OCI-LY1 (cell line): ENCODE results near the gene LAMA5.

Experiments
- H2AFZ ChIP-seq: fragments of 200-600 bp; sonication (generic), shearing (Covaris generic); 2 replicates; pipeline ENCODE4 v1.6.0; 2014; ENCODE audit warnings: antibody characterized with exemption, mild to moderate bottlenecking, low read length
- H3F3A ChIP-seq: fragments of 200-600 bp; sonication (generic), shearing (Covaris generic); 2 replicates; pipeline ENCODE4 v1.6.0; 2014; ENCODE audit warnings: mild to moderate bottlenecking, antibody characterized with exemption, low read length, moderate library complexity; ENCODE audit not compliant: insufficient read depth
- H3K27ac ChIP-seq: fragments of 200-600 bp; sonication (generic); 2 replicates; pipeline ENCODE4 v1.5.1; 2014; ENCODE audit warnings: low read length, mixed run types, mild to moderate bottlenecking, low read depth; ENCODE audit not compliant: poor library complexity, severe bottlenecking
- H3K27me3 ChIP-seq: fragments of 200-600 bp; sonication (generic); 2 replicates; pipeline ENCODE4 v1.6.0; 2014; ENCODE audit warnings: antibody characterized with exemption, mild to moderate bottlenecking, low read length, moderate library complexity; ENCODE audit not compliant: insufficient read depth
- H3K36me3 ChIP-seq: fragments of 200-600 bp; sonication (generic); 2 replicates; pipeline ENCODE4 v1.6.1; 2014; ENCODE audit warnings: mild to moderate bottlenecking, antibody characterized with exemption, low read length, moderate library complexity, mixed read lengths; ENCODE audit not compliant: insufficient read depth
- H3K4me1 ChIP-seq: fragments of 200-600 bp; sonication (generic); 2 replicates; pipeline ENCODE4 v1.5.1; 2014; ENCODE audit warnings: mild to moderate bottlenecking, low read length, moderate library complexity; ENCODE audit not compliant: insufficient read depth, severe bottlenecking
- H3K4me2 ChIP-seq: fragments of 200-600 bp; sonication (generic), shearing (Covaris generic); 2 replicates; pipeline ENCODE4 v1.6.1; 2014; ENCODE audit warnings: low read length
- H3K4me3 ChIP-seq: fragments of 200-600 bp; sonication (generic); 2 replicates; pipeline ENCODE4 v1.5.1; 2014; ENCODE audit warnings: low read length, low read depth, mild to moderate bottlenecking, mixed read lengths; ENCODE audit not compliant: poor library complexity, severe bottlenecking
- H3K79me2 ChIP-seq: fragments of 200-600 bp; shearing (Covaris generic); 2 replicates; pipeline ENCODE4 v1.6.1; 2016; ENCODE audit warnings: mixed run types, low read length, mixed read lengths; ENCODE audit not compliant: insufficient read depth
- H3K9ac ChIP-seq: fragments of 200-600 bp; sonication (generic), shearing (Covaris generic); 2 replicates; pipeline ENCODE4 v1.6.1; 2014; ENCODE audit warnings: mild to moderate bottlenecking, low read length, mixed read lengths
- H3K9me2 ChIP-seq: fragments of 200-600 bp; sonication (generic), shearing (Covaris generic); 2 replicates; pipeline ENCODE4 v1.6.1; 2014; ENCODE audit warnings: low read depth, mild to moderate bottlenecking, low read length, mixed read lengths
- H3K9me3 ChIP-seq: fragments of 200-600 bp; shearing (Covaris generic); 2 replicates; pipeline ENCODE4 v1.6.1; 2014; ENCODE audit warnings: low read length, mixed read lengths
- H4K20me1 ChIP-seq: fragments of 200-600 bp; sonication (generic), shearing (Covaris generic); 2 replicates; pipeline ENCODE4 v1.6.0; 2016; ENCODE audit warnings: mild to moderate bottlenecking, low read length; ENCODE audit not compliant: insufficient read depth
- EZH2 ChIP-seq: fragments of 200-600 bp; sonication (generic), shearing (Covaris generic); IDR thresholded peaks from 2 replicates; pipeline ENCODE4 v1.8.0; 2017; ENCODE audit warnings: borderline replicate concordance, mixed run types, mild to moderate bottlenecking, antibody characterized with exemption, low read length, moderate library complexity, mixed read lengths
- TF ChIP-seq, protein P1 (sequence below): fragments of 200-600 bp; sonication (generic), shearing (Covaris generic); IDR thresholded peaks from 2 replicates; pipeline ENCODE4 v1.5.1; 2017; ENCODE audit warnings: mild to moderate bottlenecking, antibody characterized with exemption, low read length, moderate library complexity, mixed read lengths

Gene LAMA5

GRCh38 chr20:62350098-62350628, 16.9 kb downstream of the LAMA5 start:
- Histone ChIP-seq H3K9me3 (no peaks in the 10 kb centered on the region), H3K27ac (no peak overlapping the region), H3K9ac (no peak overlapping the region), H4K20me1 (no peaks in the 10 kb centered on the region), H3K4me2 (no peak overlapping the region), H3K27me3 (peaks cover 3% of the 10 kb centered on the region; the same call in 1 of the 2 replicates), H3K4me1 (no peaks in the 10 kb centered on the region), H3K36me3 (no peaks in the 10 kb centered on the region; the same call in 1 of the 2 replicates), H2AFZ (no peak overlapping the region), H3F3A (no peaks in the 10 kb centered on the region), H3K79me2 (no peaks in the 10 kb centered on the region), H3K4me3 (no peak overlapping the region), H3K9me2 (no peaks in the 10 kb centered on the region)
- TF ChIP-seq EZH2 = no peak
- TF ChIP-seq, protein P1, sequence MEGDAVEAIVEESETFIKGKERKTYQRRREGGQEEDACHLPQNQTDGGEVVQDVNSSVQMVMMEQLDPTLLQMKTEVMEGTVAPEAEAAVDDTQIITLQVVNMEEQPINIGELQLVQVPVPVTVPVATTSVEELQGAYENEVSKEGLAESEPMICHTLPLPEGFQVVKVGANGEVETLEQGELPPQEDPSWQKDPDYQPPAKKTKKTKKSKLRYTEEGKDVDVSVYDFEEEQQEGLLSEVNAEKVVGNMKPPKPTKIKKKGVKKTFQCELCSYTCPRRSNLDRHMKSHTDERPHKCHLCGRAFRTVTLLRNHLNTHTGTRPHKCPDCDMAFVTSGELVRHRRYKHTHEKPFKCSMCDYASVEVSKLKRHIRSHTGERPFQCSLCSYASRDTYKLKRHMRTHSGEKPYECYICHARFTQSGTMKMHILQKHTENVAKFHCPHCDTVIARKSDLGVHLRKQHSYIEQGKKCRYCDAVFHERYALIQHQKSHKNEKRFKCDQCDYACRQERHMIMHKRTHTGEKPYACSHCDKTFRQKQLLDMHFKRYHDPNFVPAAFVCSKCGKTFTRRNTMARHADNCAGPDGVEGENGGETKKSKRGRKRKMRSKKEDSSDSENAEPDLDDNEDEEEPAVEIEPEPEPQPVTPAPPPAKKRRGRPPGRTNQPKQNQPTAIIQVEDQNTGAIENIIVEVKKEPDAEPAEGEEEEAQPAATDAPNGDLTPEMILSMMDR = no peak

DNA sequence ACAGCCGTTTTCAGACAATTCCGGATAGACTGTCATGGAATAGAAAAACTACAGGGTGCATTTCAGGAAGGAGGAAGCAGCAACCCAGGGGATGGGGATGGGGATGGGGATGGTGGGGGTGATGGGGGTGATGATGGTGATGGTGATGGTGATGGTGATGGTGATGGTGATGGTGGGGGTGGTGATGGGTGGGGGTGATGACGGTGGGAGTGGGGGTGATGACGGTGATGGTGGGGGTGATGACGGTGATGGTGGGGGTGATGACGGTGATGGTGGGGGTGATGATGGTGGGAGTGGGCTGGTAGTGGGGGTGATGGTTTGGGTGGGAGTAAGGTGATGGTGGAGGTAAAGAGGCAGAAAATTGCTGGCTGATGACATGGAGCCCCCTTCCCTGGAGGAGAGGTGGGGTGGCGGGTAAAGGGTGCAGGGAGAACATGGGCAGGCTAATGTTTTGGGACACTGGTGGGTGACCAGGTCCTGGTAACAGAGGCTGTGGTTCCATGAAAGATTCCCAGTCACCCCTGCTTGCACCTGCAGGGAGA, 17.5 kb downstream of the LAMA5 start:
- H2AFZ ChIP-seq = no peak overlapping the region
- H3K4me2 ChIP-seq = no peak overlapping the region
- H3K4me3 ChIP-seq = no peak overlapping the region
- H4K20me1 ChIP-seq = no peaks in the 10 kb centered on the region
- H3K9me2 ChIP-seq = no peaks in the 10 kb centered on the region
- H3K27ac ChIP-seq = no peak overlapping the region
- H3K27me3 ChIP-seq = no peaks in the 10 kb centered on the region; the same call in 1 of the 2 replicates
- no peak for TF ChIP-seq EZH2
- TF ChIP-seq, protein P1 = no peak
- H3K9ac ChIP-seq = no peak overlapping the region
- H3K9me3 ChIP-seq = no peaks in the 10 kb centered on the region
- no peaks in the 10 kb centered on the region for H3K79me2 ChIP-seq
- H3K36me3 ChIP-seq = no peaks in the 10 kb centered on the region; the same call in 1 of the 2 replicates
- no peaks in the 10 kb centered on the region for H3F3A ChIP-seq
- H3K4me1 ChIP-seq = peaks cover 3% of the 10 kb centered on the region

DNA sequence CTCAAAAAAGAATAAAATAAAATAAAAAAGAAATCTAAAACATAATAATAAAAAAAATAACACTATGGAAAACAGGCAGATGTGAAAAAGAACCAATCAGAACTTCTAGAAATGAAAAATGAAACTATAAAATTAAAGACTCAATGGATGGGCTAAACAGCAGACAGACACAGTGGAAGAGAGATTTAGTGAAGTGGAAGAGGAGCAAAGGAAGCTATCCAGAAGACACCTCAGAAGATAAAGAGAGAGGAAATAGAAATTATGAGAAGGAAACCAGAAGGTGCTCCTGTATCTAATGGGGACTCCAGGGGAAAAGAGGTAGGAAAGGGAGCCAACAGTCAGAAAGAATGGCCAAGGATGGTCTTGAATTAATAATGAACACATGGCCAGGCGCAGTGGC, 18.5 kb downstream of the LAMA5 start:
- Histone ChIP-seq H3K9me2 (no peaks in the 10 kb centered on the region), H3F3A (no peaks in the 10 kb centered on the region), H3K4me3 (no peak overlapping the region), H4K20me1 (no peaks in the 10 kb centered on the region), H3K9me3 (no peaks in the 10 kb centered on the region), H3K4me2 (no peak overlapping the region), H3K4me1 (peaks cover 7% of the 10 kb centered on the region), H3K79me2 (no peaks in the 10 kb centered on the region), H3K27me3 (no peaks in the 10 kb centered on the region; the same call in 1 of the 2 replicates), H3K27ac (no peak overlapping the region), H3K36me3 (no peaks in the 10 kb centered on the region; the same call in 1 of the 2 replicates), H2AFZ (no peak overlapping the region), H3K9ac (no peak overlapping the region)
- TF ChIP-seq EZH2 = no peak
- TF ChIP-seq, protein P1 = no peak
